Brain pericyte (primary cell): ENCODE results near the gene ZMIZ1.

Source experiments
- DNase-seq: peaks from one replicate; pipeline ENCODE4 v3.0.0-alpha.2; 2012; ENCODE audit warnings: low read depth, low spot score

The ZMIZ1 gene

GRCh38 chr10:79170993-79171392 lies 102.2 kb downstream of the ZMIZ1 start:
- DNase-seq, result no peak

GRCh38 chr10:79171504-79171903 lies 102.7 kb downstream of the ZMIZ1 start:
- no peak for DNase-seq

DNA sequence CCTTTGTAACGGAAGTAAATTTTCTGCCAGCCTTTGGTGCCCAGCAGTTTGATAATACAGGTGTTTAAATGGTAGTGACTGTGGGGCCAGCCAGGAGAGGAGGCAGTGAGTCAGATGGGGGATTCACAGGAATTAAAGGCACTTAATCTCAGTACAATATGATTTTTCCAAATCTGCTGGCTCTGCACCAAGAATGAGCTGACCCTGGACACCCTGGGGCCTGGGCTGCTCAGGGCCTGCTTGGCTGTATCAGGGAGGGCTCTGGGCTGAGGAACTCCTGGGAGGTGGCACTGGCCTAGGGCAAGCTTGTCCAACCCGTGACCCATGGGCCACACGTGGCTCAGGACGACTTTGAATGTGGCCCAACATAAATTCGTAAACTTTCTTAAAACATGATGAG lies 104.1 kb downstream of the ZMIZ1 start:
- no peak for DNase-seq

DNA sequence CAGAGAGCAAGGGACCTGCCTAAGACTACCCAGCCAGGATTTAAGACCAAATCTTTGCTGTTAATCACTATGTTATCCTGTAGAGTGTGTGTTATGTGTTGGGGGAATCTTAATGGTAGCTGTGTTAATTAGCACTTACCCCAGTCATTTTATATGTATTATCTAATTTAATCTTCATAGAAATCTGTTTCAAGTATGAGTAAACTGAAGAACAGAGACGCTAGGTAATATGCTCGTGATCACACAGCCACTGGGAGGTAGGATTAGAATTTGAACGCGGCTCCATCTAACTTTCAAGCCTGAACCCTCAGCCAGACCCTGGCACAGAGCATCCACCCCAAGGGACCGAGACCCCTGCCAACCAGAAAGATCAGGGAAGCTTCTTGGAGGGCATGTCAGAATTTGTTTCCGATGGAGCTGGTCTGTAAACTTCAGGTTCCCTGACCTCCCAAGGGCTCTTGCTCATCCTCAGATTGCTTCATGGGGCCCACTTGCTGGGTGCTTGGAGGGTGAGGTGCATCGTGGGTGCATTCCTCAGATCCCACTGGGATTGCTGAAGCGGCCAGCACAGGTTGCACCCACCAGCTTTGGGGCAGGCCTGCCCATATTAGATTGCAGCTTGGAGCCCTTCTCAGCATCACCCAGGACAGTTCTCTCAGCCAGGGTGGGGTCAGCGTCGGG lies 105.0 kb downstream of the ZMIZ1 start:
- no peak for DNase-seq

- DNase-seq, result no peak
Measured at GRCh38 chr10:79176052-79176501, 107.3 kb downstream of the ZMIZ1 start.

DNA sequence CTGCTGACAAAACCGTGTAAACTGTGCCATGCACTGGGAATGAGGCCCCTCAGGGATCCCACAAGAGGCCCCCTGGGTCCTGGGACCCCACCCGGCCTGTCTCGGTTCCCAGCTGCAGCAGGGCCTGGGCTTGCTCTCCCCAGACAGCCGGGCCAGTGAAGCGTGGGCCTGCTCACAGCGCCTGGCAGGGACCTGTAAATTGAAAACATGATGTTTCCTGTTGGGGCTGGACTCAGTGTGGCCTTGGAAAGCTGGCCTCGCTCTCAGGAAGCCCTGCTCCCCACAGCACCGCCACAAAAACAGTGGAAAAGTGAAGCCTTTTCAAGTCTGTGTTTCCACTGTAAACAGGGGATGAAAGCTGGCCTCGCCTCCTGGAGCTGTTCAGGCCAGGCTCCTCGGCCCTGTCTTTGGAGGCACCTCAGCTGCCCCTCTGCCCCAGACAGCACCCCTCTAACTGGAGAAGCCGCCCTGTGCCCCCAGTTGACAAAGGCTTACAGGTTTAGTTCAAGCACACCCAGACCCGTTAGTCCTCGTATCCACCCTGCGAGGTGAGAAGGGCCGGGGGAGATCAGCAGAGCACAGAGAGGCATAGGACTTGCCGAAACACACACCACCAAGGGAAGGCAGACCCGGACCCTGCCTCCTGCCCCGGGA lies 108.3 kb downstream of the ZMIZ1 start:
- DNase-seq, result no peak

DNA sequence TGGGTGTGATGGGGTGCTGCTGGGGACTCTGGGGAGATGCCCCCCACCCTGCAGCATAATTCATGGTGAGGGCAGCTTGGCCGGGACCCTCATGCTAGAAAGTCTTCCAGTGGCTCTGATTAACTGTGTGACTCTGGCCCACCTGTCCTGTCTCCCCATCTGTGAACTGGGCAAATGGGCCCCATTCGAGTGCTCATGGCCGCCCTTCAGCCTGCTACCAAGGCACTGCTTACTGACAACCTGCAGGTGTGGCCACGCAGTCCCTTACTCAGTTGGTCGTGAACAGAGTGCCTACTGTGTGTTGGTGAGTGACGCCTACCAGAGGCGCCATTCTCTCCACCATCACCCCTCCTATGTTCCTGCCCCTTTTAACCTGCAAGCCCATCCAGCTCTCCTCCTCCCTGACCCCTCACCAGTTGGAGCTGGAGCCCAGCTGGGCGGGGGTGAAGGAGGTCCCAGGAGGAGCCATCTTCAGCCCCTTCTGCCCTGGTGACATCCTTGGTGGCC lies 109.4 kb downstream of the ZMIZ1 start:
- no peak for DNase-seq

DNA sequence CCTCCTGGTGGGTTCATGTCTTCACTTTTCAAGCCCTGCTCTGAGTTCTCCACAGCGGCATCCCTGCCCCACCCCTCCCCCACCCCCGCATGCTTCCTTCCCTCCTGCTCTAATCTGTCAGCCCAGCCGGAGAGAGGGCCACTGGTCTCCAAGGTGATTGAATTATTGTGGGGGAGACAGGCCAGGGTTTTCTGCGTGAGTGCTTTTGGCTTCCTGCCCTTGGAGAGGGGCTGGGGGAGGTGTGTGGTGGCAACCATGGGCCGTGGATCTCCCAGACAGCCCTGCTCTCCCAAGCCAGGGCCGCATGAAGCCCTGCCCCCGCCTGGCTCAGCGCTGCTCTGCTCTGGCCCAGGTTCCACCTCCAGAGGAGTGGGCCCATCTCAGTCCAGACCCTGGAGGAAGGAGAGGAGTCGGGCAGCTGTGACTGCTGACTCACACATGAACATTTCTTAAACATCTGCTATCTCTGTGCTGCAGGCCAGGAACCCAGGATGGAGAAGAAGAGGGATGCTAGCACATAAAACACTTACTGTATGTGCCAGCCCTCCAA lies 109.9 kb downstream of the ZMIZ1 start:
- DNase-seq, result no peak

DNA sequence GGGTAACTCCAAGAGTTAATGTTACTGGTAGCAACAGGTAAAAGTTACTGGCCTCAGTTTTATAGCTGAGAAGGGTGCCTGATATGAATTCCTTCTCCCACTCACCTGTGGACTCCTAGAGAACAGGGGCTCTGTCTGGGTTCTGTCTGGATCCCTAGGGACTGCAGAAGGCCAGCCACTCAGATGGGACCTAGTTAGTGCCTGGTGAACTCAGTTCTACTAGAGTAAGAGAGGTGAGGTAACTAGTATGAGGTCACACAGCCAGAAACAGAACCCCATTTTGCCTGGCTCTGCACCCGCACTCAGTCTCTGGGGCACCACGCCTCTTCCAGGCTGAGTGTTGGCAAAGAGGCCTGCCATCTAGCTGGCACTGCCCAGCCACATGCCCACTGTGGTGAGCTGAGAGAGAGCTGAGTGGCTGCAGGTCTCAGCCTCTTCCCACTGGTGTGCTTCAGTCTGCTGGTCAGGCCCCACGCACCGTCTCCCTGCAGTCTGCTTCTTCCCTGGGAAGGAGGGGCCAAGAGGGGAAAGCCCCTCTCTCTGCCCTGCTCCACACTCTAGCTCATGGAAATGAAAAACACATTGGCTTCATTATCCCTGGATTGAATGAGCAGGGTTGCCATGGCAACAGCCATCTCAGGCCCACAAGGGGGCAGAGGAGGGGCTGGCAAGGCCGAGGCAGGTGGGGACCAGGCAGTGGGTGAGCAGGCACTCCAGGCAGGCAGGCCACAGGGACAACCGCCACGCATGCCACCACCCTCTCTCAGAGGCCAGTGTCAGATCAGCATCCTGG lies 110.6 kb downstream of the ZMIZ1 start:
- no peak for DNase-seq

DNA sequence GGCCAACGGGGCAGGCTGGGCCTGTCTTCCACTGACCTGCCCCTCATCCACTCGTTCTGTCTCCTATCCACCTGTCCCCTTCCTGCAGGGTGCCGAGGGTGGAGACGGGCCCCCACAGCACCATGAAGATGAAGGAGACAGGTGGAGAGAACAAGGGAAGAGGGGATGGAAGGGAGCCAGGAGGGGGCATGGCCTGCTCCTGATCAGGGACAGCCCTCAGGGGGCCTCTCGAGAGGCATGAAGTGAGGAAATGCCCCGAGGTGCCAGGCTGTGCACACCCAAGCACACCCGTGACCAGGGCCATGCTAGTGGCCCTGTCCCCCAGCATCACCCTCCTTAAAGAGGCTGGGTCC lies 111.2 kb downstream of the ZMIZ1 start:
- DNase-seq, result no peak

DNA sequence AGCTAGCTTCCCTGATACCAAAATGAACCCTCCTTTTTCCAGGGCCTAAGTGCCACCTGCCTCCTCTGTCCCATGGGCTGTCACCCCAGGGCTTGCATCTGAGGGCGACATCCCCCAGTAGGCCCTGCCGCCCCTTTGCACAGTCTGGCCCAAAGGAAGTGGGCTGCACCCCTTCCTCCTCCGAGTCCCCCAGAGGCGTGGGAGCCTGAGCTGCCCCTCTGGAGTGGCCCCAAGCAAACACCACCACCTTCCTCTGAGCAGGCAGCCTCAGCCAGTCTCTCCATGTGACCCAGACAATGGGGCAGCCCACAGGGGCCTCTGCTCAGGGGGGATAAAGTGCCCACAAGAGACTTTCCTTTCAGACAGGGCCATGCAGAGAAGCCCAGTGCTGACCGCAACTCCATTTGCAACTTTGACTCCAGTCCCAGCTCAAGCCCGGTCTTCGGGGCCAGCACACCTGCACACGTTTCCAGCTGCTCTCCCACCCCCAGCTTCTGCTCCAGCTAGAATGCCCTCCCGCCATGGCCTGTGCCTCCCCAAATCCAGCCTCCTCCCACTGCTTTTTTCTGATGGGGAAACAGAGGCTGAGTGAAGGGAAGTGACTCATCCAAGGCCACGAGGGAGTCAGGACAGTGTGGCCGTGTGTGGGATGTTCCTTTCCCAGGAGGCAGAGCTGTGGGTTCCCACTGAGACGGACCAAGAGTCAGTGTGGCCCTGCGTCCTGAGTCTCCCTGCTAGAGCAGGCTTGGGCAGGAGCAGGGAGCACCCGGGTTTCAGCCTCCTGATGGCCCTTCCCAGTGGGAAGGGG lies 111.9 kb downstream of the ZMIZ1 start:
- no peak for DNase-seq

- DNase-seq, result no peak
Measured at GRCh38 chr10:79181227-79181626, 112.5 kb downstream of the ZMIZ1 start.

DNA sequence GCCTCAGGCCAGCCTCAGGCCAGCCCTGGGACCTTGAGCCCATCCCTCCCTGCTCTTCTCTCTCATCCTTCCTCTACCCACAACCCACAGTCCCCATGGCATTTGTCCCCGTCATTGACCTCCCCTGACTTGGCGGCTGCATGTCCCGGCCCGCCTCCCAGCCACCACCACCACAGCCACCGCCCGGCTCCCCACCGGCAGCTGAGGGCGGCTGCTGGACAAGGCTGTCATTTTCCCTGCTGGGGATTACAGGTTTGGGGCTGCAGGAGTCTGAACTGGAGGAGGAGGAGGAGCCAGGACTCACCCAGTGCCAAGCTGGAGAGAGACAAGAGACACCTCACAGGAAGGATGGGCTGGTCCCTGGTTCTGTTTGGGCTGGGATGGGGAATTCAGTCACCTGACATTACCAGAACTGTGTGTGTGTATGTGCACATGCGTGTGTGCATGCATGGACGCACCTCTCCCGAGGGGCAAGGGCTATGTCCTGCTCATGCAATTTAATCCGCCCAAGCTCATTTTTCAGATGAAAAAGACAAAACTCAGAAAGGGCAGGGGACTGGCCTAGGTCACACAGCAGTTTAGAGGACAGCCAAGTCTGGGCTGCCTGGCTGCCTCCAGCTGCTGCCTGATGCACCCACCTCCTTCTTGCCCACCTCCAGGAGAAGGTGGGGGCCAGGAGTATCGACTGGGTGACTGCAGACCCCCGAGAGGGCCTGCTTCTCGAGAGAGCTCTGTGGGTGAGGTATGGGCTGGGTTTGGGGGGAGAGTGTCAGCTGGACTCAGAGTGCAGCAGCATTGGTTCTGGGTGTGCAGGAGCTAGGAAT lies 113.1 kb downstream of the ZMIZ1 start:
- DNase-seq, result no peak

DNA sequence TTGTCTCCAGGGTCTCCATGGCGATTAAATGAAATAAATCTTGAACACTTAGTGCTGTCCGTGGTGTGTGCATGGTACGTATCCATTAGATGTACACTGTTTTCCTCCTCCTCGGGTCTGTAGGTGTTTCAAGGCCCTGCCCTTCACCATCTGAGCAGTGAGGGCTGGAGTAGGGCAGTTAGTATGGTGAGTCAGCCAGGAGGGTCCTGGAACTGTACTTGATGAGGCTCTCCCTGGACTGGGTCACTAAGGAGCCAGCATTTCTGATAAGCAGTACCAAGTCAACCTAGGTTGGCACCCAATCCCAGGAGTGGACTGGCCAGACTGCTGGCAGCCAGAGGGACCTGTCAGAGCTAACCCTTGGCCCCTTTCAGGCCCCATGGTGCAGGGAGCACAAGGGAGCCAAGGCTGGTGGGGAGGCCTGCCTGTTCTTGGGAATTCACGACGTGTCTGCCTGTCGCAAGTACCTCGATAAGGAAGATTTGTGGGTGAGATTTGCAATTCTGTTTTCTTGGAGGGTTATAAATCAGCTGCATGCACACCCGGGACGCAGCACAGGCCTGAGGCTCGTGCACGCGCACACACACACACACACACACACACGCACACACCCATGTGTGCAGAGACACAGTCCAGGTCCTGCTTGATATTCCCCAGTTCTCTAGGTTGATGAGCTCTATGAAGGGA lies 114.2 kb downstream of the ZMIZ1 start:
- DNase-seq, result no peak

DNA sequence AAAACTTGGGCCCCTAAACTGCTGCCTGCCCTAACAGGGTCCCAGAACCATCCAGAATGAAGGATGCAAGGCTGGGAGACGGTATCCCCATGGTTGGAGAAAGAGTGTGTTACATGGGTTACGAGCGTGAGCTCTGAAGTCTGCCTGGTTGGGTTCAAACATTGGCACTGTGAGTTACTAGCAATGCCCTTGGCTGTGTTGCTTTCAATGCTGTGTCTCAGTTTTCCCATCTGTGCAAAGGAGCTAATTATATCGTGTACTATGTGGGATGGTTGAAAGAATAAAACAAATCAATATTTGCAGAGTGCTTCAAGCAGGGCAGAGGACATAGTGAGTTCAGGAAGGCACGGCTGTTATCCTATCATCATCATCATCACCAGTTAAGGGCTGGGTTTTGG lies 114.7 kb downstream of the ZMIZ1 start:
- DNase-seq, result no peak

DNA sequence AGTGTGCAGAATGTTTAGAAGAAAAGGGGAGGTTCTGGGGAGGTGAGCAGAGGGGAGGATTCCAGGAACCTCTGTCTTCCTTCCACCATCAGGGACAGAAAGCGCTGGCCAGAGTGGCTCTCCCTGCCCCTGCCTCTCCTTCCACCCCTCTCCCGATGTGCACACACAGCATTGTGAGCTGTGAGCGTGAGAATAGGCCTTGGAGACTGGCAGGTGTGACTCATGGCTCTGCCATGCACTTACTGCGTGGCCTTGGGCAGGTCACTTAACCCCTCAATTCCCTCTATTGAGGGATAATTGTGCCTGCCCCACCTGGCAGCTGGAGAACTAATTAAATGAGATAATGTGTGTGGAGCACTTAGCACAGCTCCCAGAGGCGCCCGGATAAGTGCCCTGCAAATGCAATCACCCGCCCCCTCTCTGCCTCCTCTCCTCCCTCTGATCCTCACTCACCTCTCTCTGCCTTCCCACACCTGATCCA lies 115.4 kb downstream of the ZMIZ1 start:
- DNase-seq, result no peak

DNA sequence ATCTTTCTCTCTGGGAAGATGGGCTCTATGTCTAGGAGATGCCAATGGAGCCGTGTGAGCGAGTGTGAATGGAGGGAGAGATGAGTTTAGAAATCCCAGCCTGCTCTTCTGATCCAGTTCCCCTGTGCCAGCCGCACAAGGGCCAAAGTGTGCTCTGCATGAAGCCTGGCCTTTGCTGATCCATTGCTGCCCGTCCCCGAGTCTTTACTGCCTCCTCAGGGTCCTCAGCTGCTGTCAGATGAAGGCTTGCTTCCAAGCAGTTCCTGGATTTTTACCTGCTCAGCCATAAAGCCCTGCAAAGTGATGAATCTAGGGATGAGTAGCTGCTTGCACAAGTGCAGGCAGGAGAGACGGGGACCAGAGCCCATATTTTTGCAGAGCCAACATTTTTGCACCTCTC lies 115.9 kb downstream of the ZMIZ1 start:
- DNase-seq, result no peak

DNA sequence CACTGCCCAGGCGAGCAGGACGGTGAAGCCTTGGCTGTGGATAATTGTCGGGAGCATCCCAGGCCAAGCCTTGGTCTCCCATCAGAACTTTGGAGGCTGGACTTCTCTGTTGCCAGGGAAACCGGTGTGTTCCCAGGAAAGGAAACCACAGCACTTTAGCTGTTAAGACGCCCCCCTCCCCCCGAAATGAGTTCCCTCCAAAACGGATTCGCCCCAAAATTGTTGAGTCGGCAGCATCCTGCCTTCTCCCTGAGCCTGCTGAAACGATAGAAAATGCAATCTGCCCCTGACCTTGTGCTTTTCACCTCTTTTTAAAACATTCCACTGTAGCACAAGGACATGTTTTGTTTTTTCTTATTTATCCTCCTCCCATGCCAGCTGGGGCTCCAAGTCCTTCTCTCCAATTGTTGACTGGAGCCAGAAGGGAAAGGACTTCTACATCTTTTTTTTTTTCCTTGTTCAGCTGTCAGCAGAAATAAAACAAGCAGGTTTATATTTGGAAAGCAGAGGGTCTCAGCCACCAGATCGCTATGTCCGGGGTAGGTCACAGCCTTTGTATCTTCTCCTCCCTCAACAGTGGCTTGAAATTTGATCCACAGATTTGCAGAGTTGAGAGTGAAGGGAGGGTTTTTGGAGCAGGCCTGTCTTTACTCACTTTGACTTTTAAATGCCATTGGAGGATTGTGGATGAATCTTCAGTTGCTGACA lies 116.5 kb downstream of the ZMIZ1 start:
- DNase-seq, result no peak

DNA sequence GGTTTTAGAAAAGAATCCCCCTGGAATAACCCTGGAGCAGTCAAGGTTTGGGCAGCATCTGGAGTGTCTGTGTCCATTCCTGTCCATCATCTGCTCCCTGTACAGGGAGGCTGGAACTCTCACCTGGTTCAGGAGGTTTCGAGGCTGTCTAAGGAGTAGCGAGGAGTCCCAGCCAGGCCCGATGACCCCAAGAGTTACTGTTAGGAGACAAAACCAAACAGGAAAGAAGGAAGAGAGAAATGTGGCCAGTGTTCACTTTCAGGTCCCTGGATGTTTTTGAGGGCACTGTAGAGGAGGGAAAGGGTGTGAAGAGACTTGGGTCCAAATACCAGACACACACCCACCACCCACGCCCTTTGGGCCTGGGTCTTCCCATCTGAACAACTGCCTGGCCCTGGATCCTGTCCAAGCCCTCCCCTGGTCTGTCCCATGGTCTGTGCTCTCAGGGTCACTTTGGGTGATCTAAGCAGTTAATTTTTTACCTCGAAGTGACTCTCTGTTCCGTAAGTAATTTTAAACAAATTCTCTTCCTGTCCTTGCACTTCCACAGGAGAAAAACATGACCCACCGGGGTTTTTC lies 117.1 kb downstream of the ZMIZ1 start:
- DNase-seq, result no peak
